RKO (cell line): ENCODE results near the gene KIF3B.
"Not testable (repeated sequence)": the region's sequence is repeated elsewhere in the genome, so short reads cannot be mapped to it uniquely, and the experiment has no call there.

Source experiments
- DNase-seq: peaks from one replicate; pipeline ENCODE4 v3.0.0-alpha.2; 2016; ENCODE audit warnings: low spot score

Gene KIF3B

GRCh38 chr20:32277361-32278198 is at the start of gene KIF3B:
TSS of gene KIF3B (plus strand) at chr20:32277651. CDS start at chr20:32309778, 32,127 bp downstream.
- DNase-seq = peak; percentile 96

GRCh38 chr20:32227744-32228688 is 49.4 kb upstream of the KIF3B start:
- DNase-seq = no peak

GRCh38 chr20:32229251-32229747 is 48.2 kb upstream of the KIF3B start:
- DNase-seq = no peak

GRCh38 chr20:32230707-32231106 is 46.7 kb upstream of the KIF3B start:
- DNase-seq = no peak

GRCh38 chr20:32231245-32231644 is 46.2 kb upstream of the KIF3B start:
- no peak for DNase-seq

GRCh38 chr20:32231847-32232246 is 45.6 kb upstream of the KIF3B start:
- DNase-seq = no peak

GRCh38 chr20:32232326-32232886 is 45.0 kb upstream of the KIF3B start:
- no peak for DNase-seq

- no peak for DNase-seq
These were observed 44.2 kb upstream of the KIF3B start for GRCh38 chr20:32233286-32233685.

- no peak for DNase-seq
These were observed 43.2 kb upstream of the KIF3B start for GRCh38 chr20:32234135-32234808.

GRCh38 chr20:32235331-32236047 is 42.0 kb upstream of the KIF3B start:
- no peak for DNase-seq

- no peak for DNase-seq
These were observed 41.4 kb upstream of the KIF3B start for GRCh38 chr20:32236048-32236533.

GRCh38 chr20:32236819-32237218 is 40.6 kb upstream of the KIF3B start:
- DNase-seq = no peak

GRCh38 chr20:32237419-32237818 is 40.0 kb upstream of the KIF3B start:
- no peak for DNase-seq

- DNase-seq = no peak
These were observed 38.7 kb upstream of the KIF3B start for GRCh38 chr20:32238483-32239425.

- DNase-seq = no peak
These were observed 37.2 kb upstream of the KIF3B start for GRCh38 chr20:32240205-32240604.

- no peak for DNase-seq
These were observed 35.6 kb upstream of the KIF3B start for GRCh38 chr20:32241807-32242206.

- DNase-seq = no peak
These were observed 33.2 kb upstream of the KIF3B start for GRCh38 chr20:32244150-32244823.

GRCh38 chr20:32244959-32245358 is 32.5 kb upstream of the KIF3B start:
- DNase-seq = no peak

GRCh38 chr20:32246208-32246607 is 31.2 kb upstream of the KIF3B start:
- not testable (repeated sequence) for DNase-seq
